Heart left ventricle (tissue), 13 donors: ENCODE measurements around the gene CELSR1.

Experiments
- CTCF ChIP-seq, 12 donors: fragments of 200-600 bp; sonication (generic) in 4 of 12; IDR thresholded peaks; one replicate each; pipeline versions ENCODE4 v1.5.0 to v1.8.0; 2018 to 2022; ENCODE audit warnings: antibody characterized with exemption in 12 of 12, mild to moderate bottlenecking in 5 of 12
- POLR2A ChIP-seq, 2 donors: fragments of 450-650 bp; IDR thresholded peaks; one replicate each; pipeline ENCODE4 v1.6.1; 2017; ENCODE audit warnings: antibody characterized with exemption in 2 of 2, mild to moderate bottlenecking in 2 of 2, moderate library complexity in 2 of 2
- donor health status: ischemic (EF 13 %, LVEDD 7.1; RV severe dilation, severe dysfunction).
- donor health status: DM: no; HTN: yes; CAD: no.
- donor health status: DM: no; HTN: no; CAD: no.
- donor health status: ischemic (EF 25% LVEDD 6.9; RV normal size, moderate dysfunction).
- donor health status: ischemic (EF 25% LVEDD 5.7; RV mildly dilated, moderate dysfunction).
- donor health status: ischemic (EF 35%, LVEDD 5.7; RV mildly dilated, moderate dysfunction).
- donor health status: nonischemic (EF 11% LVEDD 7.7; RV severe dilation, severe dysfunction).
- donor health status: DM: yes; HTN: yes; CAD: no.
- donor health status: PGD.
- donor health status: ischemic (EF 29% LVEDD 5.4; RV normal size, mild dysfunction).
- donor health status: nonischemic (EF 23%, LVEDD 6.1; RV moderate dilation, normal function).

GRCh38 chr22:46551996-46552395 is 14.6 kb upstream of the CELSR1 start:
- TF ChIP-seq CTCF (IDR thresholded peaks at IDR 0.05), result no peak
- no peak for TF ChIP-seq POLR2A (IDR thresholded peaks at IDR 0.05)
